GM21367 (cell line): ENCODE data around the gene ZNF738.
"Not testable (repeated sequence)": the region's sequence is repeated elsewhere in the genome, so short reads cannot be mapped to it uniquely, and the experiment has no call there.

Experiments
- ATAC-seq: cut with Tn5 transposase; IDR thresholded peaks from one replicate; pipeline ENCODE4 v1.9.1; 2021; ENCODE audit not compliant: unreplicated experiment

The ZNF738 gene

DNA sequence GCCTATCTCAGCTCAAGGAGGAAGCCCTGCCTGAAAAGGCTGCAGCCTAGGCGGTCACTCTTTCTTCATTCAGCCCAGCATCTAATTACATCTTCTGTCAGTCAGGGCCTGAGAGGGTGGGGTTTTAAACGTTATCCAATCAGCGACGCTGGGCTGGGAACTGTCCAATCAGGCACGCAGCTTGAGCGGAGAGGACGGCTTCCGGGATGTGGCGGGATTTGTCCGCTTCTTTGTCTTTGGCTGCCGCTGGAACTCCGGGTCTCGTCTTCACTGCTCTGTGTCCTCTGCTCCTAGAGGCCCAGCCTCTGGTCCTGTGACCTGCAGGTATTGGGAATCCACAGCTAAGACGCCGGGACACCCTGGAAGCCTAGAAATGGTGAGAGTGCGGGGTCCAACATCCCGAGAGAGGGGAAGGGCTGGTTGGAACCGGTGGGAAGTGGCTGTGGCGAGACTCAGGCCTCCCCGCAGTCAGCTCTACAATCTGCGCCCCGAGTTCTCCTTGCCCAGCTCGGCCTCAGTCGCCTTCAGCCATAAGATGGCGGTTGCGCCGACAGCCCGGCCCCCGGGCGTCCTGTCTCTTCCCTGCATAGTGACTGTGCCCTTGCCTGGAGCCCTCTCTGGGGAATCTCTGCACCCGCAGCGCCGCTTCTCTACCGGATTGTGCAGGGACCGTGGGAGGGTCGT lies at the start of gene ZNF738:
TSS of gene ZNF738 (plus strand) at position 233 of the 684 bp plus-strand sequence. CDS start at position 374, 141 bp downstream.
- ATAC-seq: peak; percentile 88

DNA sequence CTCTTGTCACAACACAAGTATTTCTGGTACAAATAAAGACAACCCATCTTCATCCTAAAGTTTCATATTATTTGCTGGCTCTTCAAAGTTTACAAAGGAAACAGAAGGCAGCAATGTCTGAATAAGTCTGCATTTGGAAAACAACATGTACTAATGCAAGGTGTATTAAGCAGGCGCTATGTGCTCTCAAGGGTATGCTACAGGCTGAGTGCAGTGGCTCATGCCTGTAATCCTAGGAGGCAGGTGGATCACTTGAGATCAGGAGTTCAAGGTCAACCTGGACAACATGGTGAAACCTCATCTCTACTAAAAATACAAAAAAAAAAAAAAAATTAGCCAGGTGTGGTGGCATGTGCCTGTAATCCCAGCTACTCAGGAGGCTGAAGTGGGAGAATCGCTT lies 46.0 kb upstream of the ZNF738 start:
- ATAC-seq: not testable (repeated sequence)

GRCh38 chr19:21314676-21315075 lies 44.1 kb upstream of the ZNF738 start:
- ATAC-seq: no peak

DNA sequence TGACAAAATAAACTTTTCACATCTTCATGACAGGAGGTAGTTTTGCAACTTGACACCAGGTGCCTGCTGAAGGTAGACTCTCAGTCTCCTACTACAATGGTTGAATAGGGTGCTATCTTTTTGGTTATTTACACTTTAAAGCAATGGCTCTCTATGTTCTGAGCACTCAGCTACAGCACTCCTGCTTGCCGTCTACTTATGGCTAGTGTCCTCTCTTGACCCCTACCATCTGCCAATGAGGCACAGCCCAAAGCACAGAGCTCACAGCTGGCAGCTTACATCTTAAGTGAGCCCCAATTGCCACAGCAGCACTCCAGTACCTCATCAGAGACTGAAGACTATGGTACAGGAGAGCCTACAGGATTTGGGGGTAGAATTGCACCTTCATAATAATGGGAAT lies 41.0 kb upstream of the ZNF738 start:
- no peak for ATAC-seq

DNA sequence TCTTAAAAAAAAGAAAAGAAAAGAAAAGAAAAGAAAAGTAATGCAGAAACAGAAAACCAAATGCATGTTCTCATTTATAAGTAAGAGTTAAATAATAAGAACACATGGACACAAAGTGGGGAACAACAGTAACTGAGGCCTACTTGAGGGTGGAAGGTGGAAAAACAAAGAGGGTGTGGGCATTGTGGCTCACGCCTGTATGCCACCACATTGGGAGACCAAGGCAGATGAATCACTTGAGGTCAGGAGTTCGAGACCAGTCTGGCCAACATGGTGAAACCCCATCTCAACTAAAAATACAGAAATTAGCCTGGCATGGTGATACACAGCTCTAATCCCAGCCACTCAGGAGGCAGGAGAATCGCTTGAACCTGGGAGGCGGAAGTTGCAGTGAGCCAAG lies 37.7 kb upstream of the ZNF738 start:
- ATAC-seq: no peak

DNA sequence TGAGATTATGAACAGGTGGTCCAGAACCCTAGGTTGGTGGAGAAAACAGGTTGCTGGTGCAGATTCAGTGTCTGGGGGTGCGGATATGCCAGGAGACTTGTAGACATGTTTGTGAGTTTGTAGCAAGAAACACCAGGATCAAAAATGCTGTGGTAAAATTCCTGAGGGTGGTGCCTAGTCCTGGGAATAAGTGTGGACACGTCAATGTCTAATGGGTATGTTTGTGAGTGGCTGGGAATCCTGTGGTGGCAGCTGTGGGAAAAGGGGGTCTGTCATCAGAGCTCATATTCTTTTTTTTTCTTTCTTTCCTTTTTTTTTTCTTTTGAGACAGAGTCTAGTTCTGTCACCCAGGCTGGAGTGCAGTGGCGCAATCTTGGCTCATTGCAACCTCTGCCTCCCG lies 36.8 kb upstream of the ZNF738 start:
- ATAC-seq: no peak

DNA sequence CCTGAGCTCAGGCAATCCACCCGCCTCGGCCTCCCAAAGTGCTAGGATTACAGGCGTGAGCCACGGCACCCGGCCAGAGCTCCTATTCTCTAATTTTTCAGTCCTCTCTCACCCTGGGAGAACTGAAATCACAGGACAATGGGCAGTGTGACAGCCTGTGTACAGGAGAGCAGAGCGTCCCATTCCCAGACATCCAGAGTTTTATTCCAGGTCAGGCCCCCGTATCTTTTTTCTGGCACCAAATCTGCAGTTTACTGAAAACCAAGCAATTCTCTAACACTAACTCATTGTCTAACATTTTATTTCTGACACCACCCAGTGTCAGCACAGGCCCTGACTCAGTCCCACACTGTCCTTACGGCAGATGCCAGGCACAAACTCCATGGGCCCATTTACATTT lies 36.3 kb upstream of the ZNF738 start:
- ATAC-seq: no peak

- no peak for ATAC-seq
These were observed 35.8 kb upstream of the ZNF738 start for GRCh38 chr19:21323000-21323399.

GRCh38 chr19:21326169-21326568 lies 32.6 kb upstream of the ZNF738 start:
- ATAC-seq: no peak

- ATAC-seq: no peak
These were observed 30.4 kb upstream of the ZNF738 start for GRCh38 chr19:21328406-21328805.

DNA sequence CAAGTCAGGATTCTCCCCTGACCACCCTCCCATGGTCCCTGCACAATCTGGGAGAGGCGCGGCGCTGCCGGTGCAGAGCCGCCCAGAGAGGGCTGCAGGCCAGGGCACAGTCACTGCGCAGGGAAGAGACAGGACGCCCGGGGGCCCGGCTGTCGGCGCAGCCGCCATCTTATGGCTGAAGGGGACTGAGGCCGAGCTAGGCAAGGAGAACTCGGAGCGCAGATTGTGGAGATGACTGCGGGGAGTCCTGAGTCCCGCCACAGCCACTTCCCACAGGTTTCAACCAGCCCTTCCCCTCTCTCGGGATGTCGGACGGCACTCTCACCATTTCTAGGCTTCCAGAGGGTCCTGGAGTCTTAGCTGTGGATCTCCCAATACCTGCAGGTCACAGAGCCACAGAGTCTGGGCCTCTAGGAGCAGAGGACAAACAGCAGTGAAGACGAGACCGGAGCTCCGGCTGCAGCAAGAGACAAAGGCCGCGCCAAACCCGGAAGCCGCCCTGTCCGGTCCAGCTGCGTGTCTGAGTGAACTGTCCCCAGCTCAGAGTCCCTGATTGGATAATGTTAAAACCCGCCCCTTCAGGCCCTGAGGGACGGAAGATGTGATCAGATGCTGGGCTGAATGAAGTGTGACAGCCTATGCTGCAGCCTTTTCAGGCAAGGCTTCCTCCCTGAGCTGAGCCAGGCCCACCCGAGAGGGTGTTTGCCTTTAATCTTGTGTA lies 29.8 kb upstream of the ZNF738 start, which contains the start of gene ZNF708:
TSS of gene ZNF708 (minus strand) at position 526 of the 721 bp plus-strand sequence. CDS start at position 328, 198 bp downstream.
- ATAC-seq: peak; percentile 99

- ATAC-seq: no peak
These were observed 23.1 kb upstream of the ZNF738 start for GRCh38 chr19:21335721-21336120.

DNA sequence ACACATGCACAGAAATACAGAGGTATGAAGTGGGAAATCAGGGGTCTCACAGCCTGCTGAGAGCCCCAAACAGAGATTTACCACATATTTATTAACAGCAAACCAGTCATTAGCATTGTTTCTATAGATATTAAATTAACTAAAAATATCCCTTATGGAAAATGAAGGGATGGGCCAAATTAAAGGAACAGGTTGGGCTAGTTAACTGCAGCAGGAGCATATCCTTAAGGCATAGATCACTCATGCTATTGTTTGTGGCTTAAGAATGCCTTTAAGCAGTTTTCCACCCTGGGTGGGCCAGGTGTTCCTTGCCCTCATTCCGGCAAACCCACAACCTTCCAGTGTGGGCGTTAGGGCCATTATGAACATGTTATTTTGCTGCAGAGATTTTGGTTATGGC lies 14.0 kb upstream of the ZNF738 start:
- not testable (repeated sequence) for ATAC-seq

DNA sequence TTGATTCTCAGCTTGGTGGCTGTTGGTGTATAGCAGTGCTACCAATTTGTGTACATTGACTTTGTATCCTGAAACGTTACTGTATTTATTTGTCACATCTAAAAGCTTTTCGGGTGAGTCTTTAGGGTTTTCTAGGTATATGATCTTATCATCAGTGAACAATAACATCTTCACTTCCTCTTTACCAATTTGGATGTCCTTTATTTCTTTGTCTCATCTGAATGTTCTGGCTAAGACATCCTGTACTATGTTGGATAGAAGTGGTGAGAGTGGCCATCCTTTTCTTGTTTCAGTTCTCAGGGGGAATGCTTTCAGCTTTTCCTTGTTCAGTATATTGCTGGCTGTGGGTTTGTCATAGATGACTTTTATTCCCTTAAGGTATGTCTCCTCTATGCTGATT lies 6.0 kb upstream of the ZNF738 start:
- ATAC-seq: no peak

DNA sequence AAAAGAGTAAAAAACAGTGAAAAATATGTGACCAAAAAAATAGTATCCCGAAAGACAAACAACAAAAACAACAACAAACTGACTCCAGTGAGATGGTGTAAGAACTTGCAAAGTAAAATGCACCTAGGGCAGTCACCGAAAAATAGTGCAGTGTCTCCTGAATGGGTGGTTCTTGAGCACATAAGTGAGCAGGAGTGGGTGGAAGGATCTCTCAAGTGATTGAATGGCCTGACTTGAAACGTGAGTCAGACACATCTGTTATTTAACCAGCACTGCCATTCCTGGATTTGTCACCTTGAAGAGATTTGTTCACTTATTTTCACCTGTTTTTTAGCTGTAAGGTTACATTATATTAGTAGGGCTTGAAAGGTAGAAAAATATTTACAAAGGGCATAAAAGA lies 3.5 kb downstream of the ZNF738 start:
- ATAC-seq: no peak

- no peak for ATAC-seq
These were observed 25.3 kb downstream of the ZNF738 start for GRCh38 chr19:21383980-21384582.

DNA sequence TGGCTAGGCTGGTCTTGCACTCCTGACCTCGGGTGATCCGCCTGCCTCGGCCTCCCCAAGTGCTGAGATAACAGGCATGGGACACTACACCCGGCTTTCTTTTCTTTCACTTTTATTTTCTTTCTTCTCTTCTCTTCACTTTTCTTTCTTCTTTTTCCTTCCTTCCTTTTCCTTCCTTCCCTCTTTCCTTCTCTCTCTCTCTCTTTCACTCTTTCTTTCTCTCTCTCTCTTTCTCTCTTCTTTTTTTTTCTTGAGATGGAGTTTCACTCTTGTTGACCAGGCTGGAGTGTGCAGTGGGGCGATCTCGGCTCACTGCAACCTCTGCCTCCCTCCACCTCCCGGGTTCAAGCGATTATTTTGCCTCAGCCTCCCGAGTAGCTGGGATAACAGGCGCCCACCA lies 37.3 kb downstream of the ZNF738 start:
- no peak for ATAC-seq

DNA sequence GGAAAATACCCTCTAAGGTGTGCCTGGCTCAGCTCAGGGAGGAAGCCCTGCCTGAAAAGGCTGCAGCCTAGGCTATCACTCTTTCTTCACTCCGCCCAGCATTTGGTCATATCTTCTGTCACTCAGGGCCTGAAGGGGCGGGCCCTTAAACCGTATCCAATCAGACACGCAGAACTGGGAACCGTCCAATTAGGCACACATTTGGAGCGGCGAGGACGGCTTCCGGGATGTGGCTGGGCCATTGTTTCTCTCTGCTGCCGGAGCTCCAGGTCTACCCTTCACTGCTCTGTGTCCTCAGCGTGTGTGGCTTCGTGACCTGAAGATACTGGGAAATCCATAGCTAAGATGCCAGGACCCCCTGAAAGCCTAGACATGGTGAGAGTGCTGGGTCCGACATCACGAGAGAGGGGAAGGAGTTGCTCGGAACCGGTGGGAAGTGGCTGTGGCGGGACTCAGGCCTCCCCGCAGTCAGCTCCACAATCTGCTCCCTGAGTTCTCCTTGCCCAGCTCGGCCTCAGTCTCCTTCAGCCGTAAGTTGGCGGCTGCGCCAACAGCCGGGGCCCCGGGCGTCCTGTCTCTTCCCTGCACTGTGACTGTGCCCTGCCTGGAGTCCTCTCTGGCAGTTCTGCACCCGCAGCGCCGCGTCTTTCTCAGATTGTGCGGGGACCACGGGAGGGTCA lies 38.2 kb downstream of the ZNF738 start, which contains the start of gene ZNF493:
TSS of gene ZNF493 (plus strand) at position 241 of the 680 bp plus-strand sequence. CDS start at position 346, 105 bp downstream.
- peak; percentile 100 for ATAC-seq

- ATAC-seq: no peak
These were observed 40.1 kb downstream of the ZNF738 start for GRCh38 chr19:21398851-21399250.

GRCh38 chr19:21402303-21402985 lies 43.6 kb downstream of the ZNF738 start:
- ATAC-seq: no peak

- no peak for ATAC-seq
These were observed 51.4 kb downstream of the ZNF738 start for GRCh38 chr19:21410166-21410565.
